Measurements from ENCODE around the gene BLNK.

BLNK gene

GRCh38 chr10:96279191-96279641, 7.8 kb upstream of the BLNK start:
- TF ChIP-seq CTCF (IDR thresholded peaks at IDR 0.05; ENCODE audit: low read length, missing control alignments) = no peak
- DNase-seq (ENCODE audit: low read depth) = no peak
- no peak overlapping the region for H3K4me3 ChIP-seq (replicated peaks; ENCODE audit: low read depth, low read length)

DNA sequence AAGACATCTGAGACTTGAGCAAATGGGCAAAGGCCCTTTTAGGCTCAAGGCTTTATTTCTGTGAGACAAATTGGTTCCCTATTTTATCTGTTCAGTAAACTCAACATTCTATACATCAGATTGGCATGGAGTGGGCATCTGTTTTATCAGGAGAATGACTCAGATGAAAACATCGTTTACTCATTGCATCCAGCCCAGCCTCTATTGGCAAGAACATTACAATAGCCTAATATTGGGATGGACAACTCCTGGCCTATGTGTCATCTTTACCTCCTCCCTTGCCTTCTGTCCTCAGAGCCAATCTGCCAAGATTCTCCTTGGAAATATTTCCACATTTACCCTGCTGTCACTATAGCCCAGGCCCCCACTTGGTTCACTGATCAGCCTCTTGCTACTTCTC, 5.5 kb upstream of the BLNK start:
- no peak for DNase-seq (ENCODE audit: low read depth)
- H3K4me3 ChIP-seq (replicated peaks; ENCODE audit: low read depth, low read length) = no peak overlapping the region
- no peak for TF ChIP-seq CTCF (IDR thresholded peaks at IDR 0.05; ENCODE audit: low read length, missing control alignments)

DNA sequence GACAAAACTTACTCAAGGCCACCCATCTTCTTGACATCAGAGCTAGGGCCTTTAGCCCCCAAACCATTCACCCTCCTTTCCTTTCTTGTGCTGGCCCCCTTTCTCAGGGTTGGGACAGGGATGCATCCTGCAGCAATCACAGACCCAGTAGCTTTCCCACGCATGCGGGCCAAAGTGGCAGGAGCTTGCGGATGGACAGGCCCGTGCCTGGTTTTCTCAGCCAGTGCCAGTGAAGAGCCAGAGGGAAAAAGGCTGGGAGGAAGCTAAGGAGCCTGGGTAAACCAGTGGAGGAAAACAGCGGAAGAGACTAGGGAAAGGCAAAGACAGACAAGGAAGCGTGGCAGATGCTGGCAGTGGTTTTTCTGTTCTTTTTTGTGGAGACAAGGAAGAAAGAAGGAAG, 5.1 kb upstream of the BLNK start:
- TF ChIP-seq CTCF (IDR thresholded peaks at IDR 0.05; ENCODE audit: low read length, missing control alignments) = no peak

GRCh38 chr10:96275685-96276418, 4.5 kb upstream of the BLNK start:
- H3K4me3 ChIP-seq (replicated peaks; ENCODE audit: low read depth, low read length) = no peak overlapping the region
- TF ChIP-seq CTCF (IDR thresholded peaks at IDR 0.05; ENCODE audit: low read length, missing control alignments) = no peak
- no peak for DNase-seq (ENCODE audit: low read depth)

More for the DNA sequence above, 5.1 kb upstream of the BLNK start:
- no peak overlapping the region for H3K4me3 ChIP-seq (replicated peaks; ENCODE audit: low read depth, low read length)
- no peak for DNase-seq (ENCODE audit: low read depth)

GRCh38 chr10:96272316-96273280, 1.2 kb upstream of the BLNK start:
- no peak overlapping the region for H3K4me3 ChIP-seq (replicated peaks; ENCODE audit: low read depth, low read length)
- TF ChIP-seq CTCF (IDR thresholded peaks at IDR 0.05; ENCODE audit: low read length, missing control alignments) = no peak
- DNase-seq (ENCODE audit: low read depth) = no peak

- no peak for DNase-seq (ENCODE audit: low read depth)
- no peak for TF ChIP-seq CTCF (IDR thresholded peaks at IDR 0.05; ENCODE audit: low read length, missing control alignments)
- H3K4me3 ChIP-seq (replicated peaks; ENCODE audit: low read depth, low read length) = no peak overlapping the region
Observed at GRCh38 chr10:96270571-96270970, 798 bp downstream of the BLNK start.
